RWPE2 (cell line): ENCODE results near the gene CDK7.
A peak's percentile ranks its signal among the peaks of the same experiment; 100 is the strongest.

ENCODE experiments used
- ATAC-seq: fragments of 200-7000 bp; cut with Tn5 transposase; 3 replicates; pipeline ENCODE4 v1.9.1; 2021; ENCODE audit warnings: low read depth
- DNase-seq: peaks from one replicate; pipeline ENCODE4 v3.0.0-alpha.2; 2020; ENCODE audit warnings: low spot score
- H3K27ac ChIP-seq: fragments of 450-650 bp; 2 replicates; pipeline ENCODE4 v1.5.1; 2017; ENCODE audit warnings: mild to moderate bottlenecking; ENCODE audit not compliant: poor library complexity, severe bottlenecking
- H3K27me3 ChIP-seq: fragments of 250-450 bp; sonication (Bioruptor Pico); 2 replicates; pipeline ENCODE4 v1.5.1; 2021; ENCODE audit warnings: mild to moderate bottlenecking, moderate library complexity; ENCODE audit not compliant: insufficient read depth, poor library complexity, severe bottlenecking
- H3K36me3 ChIP-seq: fragments of 250-450 bp; sonication (Bioruptor Pico); 2 replicates; pipeline ENCODE4 v1.5.1; 2020; ENCODE audit warnings: low read depth, mild to moderate bottlenecking, moderate library complexity
- H3K4me1 ChIP-seq: fragments of 250-450 bp; sonication (Bioruptor Pico); 2 replicates; pipeline ENCODE4 v1.5.1; 2021; ENCODE audit warnings: mild to moderate bottlenecking, moderate library complexity; ENCODE audit not compliant: insufficient read depth, poor library complexity, severe bottlenecking
- H3K4me3 ChIP-seq: fragments of 250-450 bp; sonication (Bioruptor Pico); 2 replicates; pipeline ENCODE4 v1.5.1; 2021; ENCODE audit warnings: mild to moderate bottlenecking, moderate library complexity; ENCODE audit not compliant: severe bottlenecking
- H3K9me3 ChIP-seq: fragments of 250-450 bp; sonication (Bioruptor Pico); 2 replicates; pipeline ENCODE4 v1.5.1; 2021; ENCODE audit warnings: mild to moderate bottlenecking, moderate library complexity; ENCODE audit not compliant: severe bottlenecking
- CTCF ChIP-seq: fragments of 450-650 bp; IDR thresholded peaks from one replicate; pipeline ENCODE4 v1.5.1; 2017; ENCODE audit warnings: mild to moderate bottlenecking, moderate library complexity; ENCODE audit not compliant: poor library complexity, severe bottlenecking

The CDK7 gene

GRCh38 chr5:69202497-69202896 lies 32.2 kb upstream of the CDK7 start:
- H3K4me3 ChIP-seq = no peak overlapping the region
- no peak for ATAC-seq
- H3K27ac ChIP-seq = no peak overlapping the region
- no peaks in the 10 kb centered on the region for H3K4me1 ChIP-seq
- H3K9me3 ChIP-seq = no peaks in the 10 kb centered on the region
- no peaks in the 10 kb centered on the region for H3K27me3 ChIP-seq
- H3K36me3 ChIP-seq = peaks cover 72% of the 10 kb centered on the region
- DNase-seq = no peak
- no peak for TF ChIP-seq CTCF

DNA sequence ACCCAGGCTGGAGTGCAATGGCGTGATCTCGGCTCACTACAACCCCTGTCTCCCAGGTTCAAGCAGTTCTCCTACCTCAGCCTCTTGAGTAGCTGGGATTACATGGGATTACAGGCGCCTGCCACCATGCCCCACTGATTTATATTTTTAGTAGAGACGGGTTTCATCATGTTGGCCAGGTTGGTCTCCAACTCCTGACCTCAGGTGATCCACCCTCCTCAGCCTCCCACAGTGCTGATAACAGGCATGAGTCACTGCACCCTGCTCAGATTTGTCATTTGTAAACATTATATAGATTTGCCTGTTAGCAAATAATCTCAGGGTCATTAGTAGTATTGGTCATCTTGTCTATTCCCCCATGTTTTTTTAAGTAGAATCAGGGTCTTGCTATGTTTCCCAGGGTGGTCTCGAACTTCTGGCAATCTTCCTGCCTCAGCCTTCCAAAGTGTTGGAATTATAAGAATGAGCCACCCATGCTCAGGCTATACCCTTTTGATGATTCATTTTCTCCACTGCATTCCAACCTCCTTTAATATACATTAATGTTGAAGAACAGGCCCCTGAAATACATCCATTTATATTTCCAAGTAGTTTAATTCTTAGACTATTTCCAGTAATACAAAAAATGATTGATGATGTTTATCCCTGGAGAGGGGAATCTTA lies 28.0 kb upstream of the CDK7 start:
- Histone ChIP-seq H3K27me3 (no peaks in the 10 kb centered on the region), H3K4me3 (no peak overlapping the region), H3K9me3 (peaks cover 2% of the 10 kb centered on the region), H3K36me3 (peaks cover 72% of the 10 kb centered on the region), H3K4me1 (no peaks in the 10 kb centered on the region), H3K27ac (no peak overlapping the region)
- TF ChIP-seq CTCF = no peak
- ATAC-seq (peak; percentile 60; the same call in 2 of the 3 replicates), DNase-seq (no peak)

- ATAC-seq = no peak
- Histone ChIP-seq H3K9me3 (peaks cover 2% of the 10 kb centered on the region), H3K36me3 (peaks cover 46% of the 10 kb centered on the region), H3K27me3 (no peaks in the 10 kb centered on the region), H3K27ac (no peak overlapping the region), H3K4me1 (no peaks in the 10 kb centered on the region), H3K4me3 (no peak overlapping the region)
- no peak for TF ChIP-seq CTCF
- no peak for DNase-seq
Observed at GRCh38 chr5:69209602-69210001, 25.1 kb upstream of the CDK7 start.

- ATAC-seq (no peak), DNase-seq (no peak)
- H3K9me3 ChIP-seq = peaks cover 2% of the 10 kb centered on the region
- no peaks in the 10 kb centered on the region for H3K4me1 ChIP-seq
- no peak overlapping the region for H3K27ac ChIP-seq
- no peak for TF ChIP-seq CTCF
- H3K4me3 ChIP-seq = no peak overlapping the region
- H3K36me3 ChIP-seq = peaks cover 41% of the 10 kb centered on the region
- H3K27me3 ChIP-seq = no peaks in the 10 kb centered on the region
Observed at GRCh38 chr5:69211200-69211599, 23.5 kb upstream of the CDK7 start.

- peaks cover under 1% of the 10 kb centered on the region for H3K4me1 ChIP-seq
- ATAC-seq = no peak
- H3K36me3 ChIP-seq = peaks cover 34% of the 10 kb centered on the region
Observed at GRCh38 chr5:69212022-69212421, 22.7 kb upstream of the CDK7 start.

More at GRCh38 chr5:69212022-69212421, 22.7 kb upstream of the CDK7 start:
- Histone ChIP-seq H3K4me3 (no peak overlapping the region), H3K9me3 (peaks cover 2% of the 10 kb centered on the region), H3K27me3 (no peaks in the 10 kb centered on the region), H3K27ac (no peak overlapping the region)
- DNase-seq = no peak
- no peak for TF ChIP-seq CTCF
